ENCODE data around the gene PHACTR2.

The PHACTR2 gene

GRCh38 chr6:143675946-143676345, 1.8 kb upstream of the PHACTR2 start:
- no peak for DNase-seq

- no peak for DNase-seq
These were observed 1.2 kb upstream of the PHACTR2 start for GRCh38 chr6:143676437-143677045.

GRCh38 chr6:143677577-143677890, 231 bp upstream of the PHACTR2 start:
- DNase-seq: no peak

- DNase-seq: no peak
These were observed 1.3 kb downstream of the PHACTR2 start for GRCh38 chr6:143679041-143679440.

GRCh38 chr6:143680141-143680540, 2.4 kb downstream of the PHACTR2 start:
- no peak for DNase-seq

GRCh38 chr6:143682805-143683204, 5.0 kb downstream of the PHACTR2 start:
- no peak for DNase-seq

- no peak for DNase-seq
These were observed 6.7 kb downstream of the PHACTR2 start for GRCh38 chr6:143684486-143684885.

GRCh38 chr6:143685653-143686052, 7.9 kb downstream of the PHACTR2 start:
- DNase-seq: no peak

GRCh38 chr6:143687591-143687990, 9.8 kb downstream of the PHACTR2 start:
- DNase-seq: no peak

GRCh38 chr6:143688681-143689080, 10.9 kb downstream of the PHACTR2 start:
- no peak for DNase-seq

- no peak for DNase-seq
These were observed 12.1 kb downstream of the PHACTR2 start for GRCh38 chr6:143689852-143690251.

GRCh38 chr6:143691155-143691554, 13.4 kb downstream of the PHACTR2 start:
- no peak for DNase-seq

GRCh38 chr6:143691900-143692636, 14.3 kb downstream of the PHACTR2 start:
- no peak for DNase-seq

- DNase-seq: no peak
These were observed 14.9 kb downstream of the PHACTR2 start for GRCh38 chr6:143692696-143693095.

GRCh38 chr6:143694013-143694412, 16.2 kb downstream of the PHACTR2 start:
- DNase-seq: no peak

- DNase-seq: no peak
These were observed 16.8 kb downstream of the PHACTR2 start for GRCh38 chr6:143694560-143694959.

- no peak for DNase-seq
These were observed 17.6 kb downstream of the PHACTR2 start for GRCh38 chr6:143695130-143695968.

GRCh38 chr6:143695969-143696663, 18.4 kb downstream of the PHACTR2 start:
- no peak for DNase-seq

GRCh38 chr6:143696664-143697000, 18.9 kb downstream of the PHACTR2 start:
- no peak for DNase-seq

- no peak for DNase-seq
These were observed 19.5 kb downstream of the PHACTR2 start for GRCh38 chr6:143697076-143697800.

GRCh38 chr6:143698329-143698728, 20.6 kb downstream of the PHACTR2 start:
- DNase-seq: no peak

- DNase-seq: no peak
These were observed 21.1 kb downstream of the PHACTR2 start for GRCh38 chr6:143698759-143699429.
